Fibroblast of lung (primary cell): ENCODE measurements around the gene CLMN. TPM values are rescaled to one million over a fixed set of nuclear protein-coding genes. Genes with fewer than 3 reads are reported as not detected.

Source experiments
- DNase-seq, 2 donors: peaks; one replicate each; pipeline versions ENCODE4 v3.0.0 to v3.0.0-alpha.2; 2010; ENCODE audit warnings: low read depth in 2 of 2
- H2AFZ ChIP-seq: 2 replicates; pipeline ENCODE4 v1.5.1; 2012; ENCODE audit warnings: low read length, control low read depth, inconsistent platforms
- H3K27ac ChIP-seq: 2 replicates; pipeline ENCODE4 v1.5.1; 2011; ENCODE audit warnings: low read length, control low read depth; ENCODE audit not compliant: insufficient read depth
- H3K27me3 ChIP-seq: 2 replicates; pipeline ENCODE4 v1.5.1; 2011; ENCODE audit warnings: mild to moderate bottlenecking, low read length; ENCODE audit not compliant: control insufficient read depth, insufficient read depth
- H3K36me3 ChIP-seq: 2 replicates; pipeline ENCODE4 v1.5.1; 2011; ENCODE audit warnings: low read length; ENCODE audit not compliant: control insufficient read depth, insufficient read depth
- H3K4me1 ChIP-seq: 2 replicates; pipeline ENCODE4 v1.5.1; 2011; ENCODE audit warnings: low read length; ENCODE audit not compliant: control insufficient read depth, insufficient read depth; ENCODE audit errors: extremely low read depth
- H3K4me2 ChIP-seq: 2 replicates; pipeline ENCODE4 v1.5.1; 2011; ENCODE audit warnings: low read length, control low read depth; ENCODE audit not compliant: insufficient read depth; ENCODE audit errors: extremely low read depth
- H3K4me3 ChIP-seq, 4 experiments: fragments of 200-600 bp in 1 of 4; sonication (generic) in 1 of 4; replicated peaks in 1 of 4; 2 replicates each; pipeline ENCODE4 v1.5.1; 2011 to 2016; ENCODE audit warnings: low read length in 4 of 4, low read depth in 3 of 4, mild to moderate bottlenecking in 3 of 4, control low read depth in 2 of 4, inconsistent platforms in 1 of 4, mixed read lengths in 1 of 4; ENCODE audit not compliant: insufficient read depth in 1 of 4; ENCODE audit errors: control extremely low read depth in 1 of 4
- H3K79me2 ChIP-seq: 2 replicates; pipeline ENCODE4 v1.5.1; 2012; ENCODE audit warnings: mild to moderate bottlenecking, low read length, inconsistent platforms; ENCODE audit not compliant: control insufficient read depth, insufficient read depth
- H3K9ac ChIP-seq: 2 replicates; pipeline ENCODE4 v1.5.1; 2011; ENCODE audit warnings: mild to moderate bottlenecking, low read length, control low read depth; ENCODE audit not compliant: insufficient read depth
- H3K9me3 ChIP-seq: 2 replicates; pipeline ENCODE4 v1.5.1; 2012; ENCODE audit warnings: low read depth, low read length; ENCODE audit not compliant: control insufficient read depth, insufficient read depth
- H4K20me1 ChIP-seq: 2 replicates; pipeline ENCODE4 v1.5.1; 2011; ENCODE audit warnings: low read length; ENCODE audit not compliant: control insufficient read depth, insufficient read depth; ENCODE audit errors: extremely low read depth
- EZH2 ChIP-seq: IDR thresholded peaks from 2 replicates; pipeline ENCODE4 v1.5.1; 2012; ENCODE audit warnings: low read length, control low read depth, mild to moderate bottlenecking; ENCODE audit errors: missing control alignments
- polyA plus RNA-seq, 2 donors: library from polyadenylated mRNA; depleted of rRNA in 1 of 2; stranded (reverse) in 1 of 2; unstranded in 1 of 2; fragments of >200 nt; gene quantifications; 2 replicates each; pipeline ENCODE4 v1.2.1, GENCODE V29; 2011 to 2012; ENCODE audit warnings: missing spikeins in 1 of 2
- total RNA-seq: library from RNA; depleted of rRNA; stranded (reverse); fragments of >200 nt; gene quantifications from 2 replicates; pipeline ENCODE4 v1.2.1, GENCODE V29; 2014
- TF ChIP-seq, protein P1 (sequence below), 2 donors: IDR thresholded peaks in 1 of 2; conservative IDR thresholded peaks in 1 of 2; 1 replicate in 1 of 2; 2 replicates in 1 of 2; pipeline ENCODE4 v1.5.1; 2011 to 2012; ENCODE audit warnings: low read length in 2 of 2, control low read depth in 1 of 2, inconsistent platforms in 1 of 2, low read depth in 1 of 2, mild to moderate bottlenecking in 1 of 2

The CLMN gene
- total and polyA plus RNA-seq, 2 donors (not counting 1 experiment from before 2014, with no cell fraction given): 0.83 to 2.7 TPM

DNA sequence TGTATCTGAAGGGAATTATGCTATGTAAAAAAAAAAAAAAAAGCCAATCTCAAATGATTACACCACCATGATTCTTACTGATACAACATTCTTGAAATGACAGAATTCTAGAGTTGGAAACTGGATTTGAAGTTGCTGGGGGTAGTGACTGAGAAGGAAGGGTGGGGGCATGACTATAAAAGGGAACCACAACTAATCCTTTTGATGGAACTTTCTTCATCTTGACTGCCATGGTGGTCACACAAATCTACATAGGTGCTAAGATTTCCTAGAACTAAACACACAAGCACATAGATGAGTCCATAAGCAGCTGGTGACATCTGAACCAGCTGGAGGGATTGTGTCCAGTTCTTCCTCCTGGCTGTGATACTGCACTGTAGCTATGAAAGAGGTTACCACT is 51.4 kb downstream of the CLMN start:
- TF ChIP-seq, protein P1, sequence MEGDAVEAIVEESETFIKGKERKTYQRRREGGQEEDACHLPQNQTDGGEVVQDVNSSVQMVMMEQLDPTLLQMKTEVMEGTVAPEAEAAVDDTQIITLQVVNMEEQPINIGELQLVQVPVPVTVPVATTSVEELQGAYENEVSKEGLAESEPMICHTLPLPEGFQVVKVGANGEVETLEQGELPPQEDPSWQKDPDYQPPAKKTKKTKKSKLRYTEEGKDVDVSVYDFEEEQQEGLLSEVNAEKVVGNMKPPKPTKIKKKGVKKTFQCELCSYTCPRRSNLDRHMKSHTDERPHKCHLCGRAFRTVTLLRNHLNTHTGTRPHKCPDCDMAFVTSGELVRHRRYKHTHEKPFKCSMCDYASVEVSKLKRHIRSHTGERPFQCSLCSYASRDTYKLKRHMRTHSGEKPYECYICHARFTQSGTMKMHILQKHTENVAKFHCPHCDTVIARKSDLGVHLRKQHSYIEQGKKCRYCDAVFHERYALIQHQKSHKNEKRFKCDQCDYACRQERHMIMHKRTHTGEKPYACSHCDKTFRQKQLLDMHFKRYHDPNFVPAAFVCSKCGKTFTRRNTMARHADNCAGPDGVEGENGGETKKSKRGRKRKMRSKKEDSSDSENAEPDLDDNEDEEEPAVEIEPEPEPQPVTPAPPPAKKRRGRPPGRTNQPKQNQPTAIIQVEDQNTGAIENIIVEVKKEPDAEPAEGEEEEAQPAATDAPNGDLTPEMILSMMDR (conservative IDR thresholded peaks at IDR 0.05 in 1 of 2, IDR thresholded peaks at IDR 0.05 in 1 of 2; ENCODE audit: low read depth in 1 of 2, low read length in 2 of 2): no peak
- no peak for TF ChIP-seq EZH2
- Histone ChIP-seq H3K9ac (no peak overlapping the region), H3K27me3 (no peaks in the 10 kb centered on the region), H3K4me1 (peaks cover 8% of the 10 kb centered on the region), H3K4me3 (no peak overlapping the region), H3K79me2 (no peaks in the 10 kb centered on the region), H3K27ac (no peak overlapping the region), H3K36me3 (no peaks in the 10 kb centered on the region), H4K20me1 (no peaks in the 10 kb centered on the region), H3K4me2 (no peak overlapping the region), H2AFZ (no peak overlapping the region), H3K9me3 (no peaks in the 10 kb centered on the region)
- no peak for DNase-seq

DNA sequence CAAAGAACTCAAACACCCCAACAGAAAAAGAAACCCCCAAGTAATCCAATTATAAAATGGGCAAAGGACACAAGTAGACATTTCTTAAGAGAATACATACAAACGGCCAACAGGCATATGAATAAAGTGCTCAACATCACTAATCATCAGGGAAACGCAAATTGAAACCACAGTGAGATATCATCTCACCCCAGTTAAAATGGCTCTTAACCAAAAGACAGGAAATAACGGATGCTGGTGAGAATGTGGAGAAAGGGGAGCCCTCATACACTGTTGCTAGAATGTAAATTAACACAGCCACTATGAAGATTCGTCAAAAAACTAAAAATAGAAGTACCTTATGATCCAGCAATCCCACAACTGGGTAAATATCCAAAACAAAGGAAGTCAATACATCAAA is 52.4 kb downstream of the CLMN start:
- Histone ChIP-seq H3K27ac (no peak overlapping the region), H3K9me3 (no peaks in the 10 kb centered on the region), H3K4me1 (peaks cover 8% of the 10 kb centered on the region), H2AFZ (no peak overlapping the region), H3K9ac (no peak overlapping the region), H3K4me2 (no peak overlapping the region), H3K79me2 (no peaks in the 10 kb centered on the region), H3K36me3 (no peaks in the 10 kb centered on the region), H3K4me3 (no peak overlapping the region), H3K27me3 (no peaks in the 10 kb centered on the region), H4K20me1 (no peaks in the 10 kb centered on the region)
- peak in 1 of 2 donors; percentile 70 for DNase-seq
- TF ChIP-seq, protein P1 (conservative IDR thresholded peaks at IDR 0.05 in 1 of 2, IDR thresholded peaks at IDR 0.05 in 1 of 2; ENCODE audit: low read depth in 1 of 2, low read length in 2 of 2): no peak
- no peak for TF ChIP-seq EZH2

DNA sequence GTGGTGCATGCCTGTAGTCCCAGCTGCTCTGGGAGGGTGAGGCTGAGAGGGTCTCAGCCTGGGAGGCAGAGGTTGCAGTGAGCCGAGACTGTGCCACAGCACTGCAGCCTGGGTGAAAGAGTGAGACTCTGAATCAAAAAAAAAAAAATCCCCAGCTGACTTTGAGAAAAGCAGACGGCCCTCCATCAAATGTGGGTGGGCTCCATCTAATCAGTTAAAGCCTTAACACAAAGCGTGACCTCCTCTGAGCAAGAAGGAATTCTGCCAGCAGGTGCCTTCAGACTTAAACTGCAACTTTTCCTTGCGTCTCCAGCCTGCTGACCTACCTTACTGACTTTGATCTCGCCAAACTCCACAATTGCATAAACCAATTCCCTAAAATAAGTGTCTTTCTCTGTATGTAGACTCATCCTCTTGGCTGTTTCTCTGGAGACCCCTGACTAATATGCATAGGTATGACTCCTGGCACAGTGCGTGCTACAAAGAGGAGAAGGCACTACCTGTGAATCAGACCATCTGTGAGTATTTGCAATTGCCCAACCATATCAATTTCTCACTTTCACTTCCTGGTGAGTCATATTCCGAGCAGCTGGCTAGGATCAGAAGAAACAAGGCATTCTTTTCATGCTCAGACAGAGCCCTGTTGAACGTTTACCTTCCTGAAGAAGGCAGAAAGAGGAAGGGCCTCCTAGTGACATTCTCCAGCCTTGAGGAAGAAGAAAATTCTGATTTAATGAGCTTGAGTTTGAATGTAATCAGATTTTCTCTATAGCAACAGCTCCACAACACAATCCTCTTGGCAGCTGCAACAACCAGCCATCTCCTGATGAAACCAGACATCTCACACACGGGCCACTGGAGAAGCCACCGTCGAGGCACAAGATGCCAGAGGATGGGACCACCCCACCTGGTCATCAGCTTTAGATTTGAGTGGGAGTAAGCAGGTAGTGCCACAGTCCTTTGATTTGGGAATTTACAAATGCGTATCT is 54.3 kb downstream of the CLMN start:
- Histone ChIP-seq H3K27me3 (no peaks in the 10 kb centered on the region), H4K20me1 (no peaks in the 10 kb centered on the region), H3K9me3 (no peaks in the 10 kb centered on the region), H3K36me3 (no peaks in the 10 kb centered on the region), H3K4me1 (peaks cover 12% of the 10 kb centered on the region), H3K9ac (no peak overlapping the region), H2AFZ (no peak overlapping the region), H3K27ac (peak overlapping the region; percentile 12), H3K79me2 (no peaks in the 10 kb centered on the region), H3K4me2 (no peak overlapping the region), H3K4me3 (no peak overlapping the region)
- TF ChIP-seq EZH2: no peak
- TF ChIP-seq, protein P1 (conservative IDR thresholded peaks at IDR 0.05 in 1 of 2, IDR thresholded peaks at IDR 0.05 in 1 of 2; ENCODE audit: low read depth in 1 of 2, low read length in 2 of 2): no peak
- peak; percentile 76 to 99 for DNase-seq
